Measurements from ENCODE around the gene ZNF618.

Gene ZNF618

DNA sequence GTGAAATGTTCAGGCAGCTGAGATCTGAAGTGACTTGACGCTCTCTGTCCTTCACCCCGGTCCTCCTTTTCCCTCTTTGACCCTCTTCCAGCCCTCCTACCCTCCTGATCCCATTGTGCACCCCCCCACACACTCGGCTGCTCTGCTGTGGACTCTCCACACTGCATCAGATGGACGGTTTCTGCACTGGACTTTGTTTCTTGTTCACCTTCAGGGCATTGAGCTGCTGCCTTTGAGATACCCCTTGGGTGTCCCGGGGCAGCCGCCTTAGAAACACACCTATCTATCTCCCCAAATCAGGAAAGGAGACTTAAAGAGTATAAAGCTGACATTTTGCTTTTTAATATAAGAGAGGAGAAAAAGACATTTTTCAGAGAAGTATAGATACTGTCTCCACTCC is 174.5 kb downstream of the ZNF618 start:
- TF ChIP-seq, protein P1, sequence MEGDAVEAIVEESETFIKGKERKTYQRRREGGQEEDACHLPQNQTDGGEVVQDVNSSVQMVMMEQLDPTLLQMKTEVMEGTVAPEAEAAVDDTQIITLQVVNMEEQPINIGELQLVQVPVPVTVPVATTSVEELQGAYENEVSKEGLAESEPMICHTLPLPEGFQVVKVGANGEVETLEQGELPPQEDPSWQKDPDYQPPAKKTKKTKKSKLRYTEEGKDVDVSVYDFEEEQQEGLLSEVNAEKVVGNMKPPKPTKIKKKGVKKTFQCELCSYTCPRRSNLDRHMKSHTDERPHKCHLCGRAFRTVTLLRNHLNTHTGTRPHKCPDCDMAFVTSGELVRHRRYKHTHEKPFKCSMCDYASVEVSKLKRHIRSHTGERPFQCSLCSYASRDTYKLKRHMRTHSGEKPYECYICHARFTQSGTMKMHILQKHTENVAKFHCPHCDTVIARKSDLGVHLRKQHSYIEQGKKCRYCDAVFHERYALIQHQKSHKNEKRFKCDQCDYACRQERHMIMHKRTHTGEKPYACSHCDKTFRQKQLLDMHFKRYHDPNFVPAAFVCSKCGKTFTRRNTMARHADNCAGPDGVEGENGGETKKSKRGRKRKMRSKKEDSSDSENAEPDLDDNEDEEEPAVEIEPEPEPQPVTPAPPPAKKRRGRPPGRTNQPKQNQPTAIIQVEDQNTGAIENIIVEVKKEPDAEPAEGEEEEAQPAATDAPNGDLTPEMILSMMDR (IDR thresholded peaks at IDR 0.05; ENCODE audit: low read depth, low read length, missing control alignments) = no peak
- DNase-seq (ENCODE audit: extremely low read depth, low read depth) = no peak
- no peak overlapping the region for H3K4me3 ChIP-seq (replicated peaks; ENCODE audit: low read depth, low read length)

DNA sequence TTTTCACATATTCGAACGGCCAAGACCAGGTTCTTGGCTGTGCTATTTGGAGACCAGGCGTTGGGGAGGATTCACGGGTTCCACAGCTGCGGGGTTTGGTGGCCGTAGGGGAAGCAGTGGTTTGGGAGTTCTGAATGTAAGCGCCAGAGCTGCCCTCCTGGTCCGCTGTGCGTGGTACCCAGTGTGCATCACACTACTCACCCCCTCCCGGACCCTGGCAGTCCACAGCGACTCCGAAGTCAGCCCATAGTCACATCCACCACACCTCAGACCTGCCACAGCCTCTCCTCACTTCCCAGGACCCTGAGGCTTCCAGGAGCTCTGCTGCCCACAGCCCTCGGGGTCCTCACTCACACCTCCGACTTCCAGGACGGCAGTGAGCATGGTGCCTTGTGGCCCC is 175.2 kb downstream of the ZNF618 start:
- TF ChIP-seq, protein P1 (IDR thresholded peaks at IDR 0.05; ENCODE audit: low read depth, low read length, missing control alignments) = no peak
- H3K4me3 ChIP-seq (replicated peaks; ENCODE audit: low read depth, low read length) = no peak overlapping the region
- no peak for DNase-seq (ENCODE audit: extremely low read depth, low read depth)

DNA sequence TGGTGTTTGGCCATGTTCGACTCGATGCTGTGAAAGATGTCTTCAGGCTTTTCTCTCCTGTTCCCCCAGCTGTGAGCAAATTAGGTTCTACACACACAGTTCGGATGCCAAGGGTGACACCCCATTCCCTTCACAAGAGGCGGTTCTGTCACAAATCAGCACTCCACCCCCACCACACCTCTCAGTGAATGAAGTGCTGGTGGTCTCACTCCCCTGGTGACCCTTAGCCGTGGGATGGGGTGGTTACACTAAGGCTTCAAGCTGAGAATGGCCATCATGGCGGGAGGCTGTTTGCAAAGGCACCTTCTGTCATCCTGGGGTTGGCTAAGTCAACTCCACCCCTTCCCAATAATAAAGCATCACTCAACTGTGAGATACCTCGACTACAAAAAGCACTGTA is 175.6 kb downstream of the ZNF618 start:
- no peak for DNase-seq (ENCODE audit: extremely low read depth, low read depth)
- TF ChIP-seq, protein P1 (IDR thresholded peaks at IDR 0.05; ENCODE audit: low read depth, low read length, missing control alignments) = no peak
- H3K4me3 ChIP-seq (replicated peaks; ENCODE audit: low read depth, low read length) = no peak overlapping the region

DNA sequence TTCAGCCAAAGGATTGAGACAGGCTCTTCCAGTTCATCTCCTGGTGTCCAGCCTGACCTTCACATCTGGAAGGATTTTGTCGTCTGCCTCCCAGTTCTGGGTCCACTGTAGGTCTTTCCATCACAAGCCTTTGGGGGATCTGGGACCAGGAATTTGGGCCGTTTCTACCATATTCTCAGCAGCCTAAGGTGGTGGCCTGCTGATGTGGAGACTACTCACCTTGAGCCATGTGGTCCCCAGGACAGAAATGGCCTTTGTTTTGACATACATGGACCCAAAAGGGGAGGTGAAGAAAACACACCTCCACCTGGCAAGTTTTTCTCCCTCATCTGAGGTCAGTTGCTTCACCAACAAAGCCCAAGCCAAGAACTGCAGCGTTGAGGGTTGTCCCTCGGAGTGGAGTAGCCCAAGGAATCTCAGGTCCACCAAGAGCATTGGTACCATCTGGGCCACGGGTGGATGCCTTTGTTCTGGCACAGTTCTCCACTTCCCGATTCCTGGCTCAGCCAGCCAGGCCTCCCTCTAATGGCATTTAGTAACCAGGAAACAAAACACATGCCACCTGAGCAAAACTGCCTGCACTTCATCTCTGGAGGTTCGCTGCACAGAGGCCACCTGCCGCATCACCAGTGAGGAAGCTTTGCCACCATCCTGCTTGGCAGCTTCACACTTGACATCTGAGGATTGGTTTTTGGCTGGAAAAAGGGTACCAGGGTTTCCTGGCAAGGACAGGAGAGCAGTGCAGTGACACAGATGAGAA is 177.3 kb downstream of the ZNF618 start:
- TF ChIP-seq, protein P1 (IDR thresholded peaks at IDR 0.05; ENCODE audit: low read depth, low read length, missing control alignments) = no peak
- DNase-seq (ENCODE audit: extremely low read depth, low read depth) = no peak
- no peak overlapping the region for H3K4me3 ChIP-seq (replicated peaks; ENCODE audit: low read depth, low read length)

DNA sequence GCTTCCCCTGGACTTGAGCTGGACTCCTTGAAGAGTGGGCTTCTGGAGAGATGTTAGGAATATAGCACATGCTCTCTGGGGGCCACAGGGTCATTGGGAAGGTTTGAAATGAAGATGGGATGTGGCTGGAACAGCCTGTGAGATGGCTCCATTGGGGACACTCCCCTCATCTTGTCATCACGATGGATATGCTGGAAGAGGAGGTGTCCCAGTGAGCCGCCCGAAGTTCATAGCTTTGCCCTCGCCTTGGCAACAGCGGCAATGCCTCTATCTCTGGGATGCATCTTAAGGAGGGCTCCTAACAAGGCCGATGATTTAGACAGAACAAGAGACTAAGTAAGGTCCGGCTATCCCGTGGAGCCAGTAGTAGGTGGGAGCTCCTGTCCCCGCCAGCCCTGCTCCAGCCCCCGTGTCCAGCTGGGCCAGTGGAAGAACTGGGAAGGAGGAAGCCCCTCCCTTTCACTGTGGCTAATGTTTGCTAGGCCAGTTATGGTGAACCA is 178.1 kb downstream of the ZNF618 start:
- TF ChIP-seq, protein P1 (IDR thresholded peaks at IDR 0.05; ENCODE audit: low read depth, low read length, missing control alignments) = no peak
- no peak overlapping the region for H3K4me3 ChIP-seq (replicated peaks; ENCODE audit: low read depth, low read length)
- no peak for DNase-seq (ENCODE audit: extremely low read depth, low read depth)

DNA sequence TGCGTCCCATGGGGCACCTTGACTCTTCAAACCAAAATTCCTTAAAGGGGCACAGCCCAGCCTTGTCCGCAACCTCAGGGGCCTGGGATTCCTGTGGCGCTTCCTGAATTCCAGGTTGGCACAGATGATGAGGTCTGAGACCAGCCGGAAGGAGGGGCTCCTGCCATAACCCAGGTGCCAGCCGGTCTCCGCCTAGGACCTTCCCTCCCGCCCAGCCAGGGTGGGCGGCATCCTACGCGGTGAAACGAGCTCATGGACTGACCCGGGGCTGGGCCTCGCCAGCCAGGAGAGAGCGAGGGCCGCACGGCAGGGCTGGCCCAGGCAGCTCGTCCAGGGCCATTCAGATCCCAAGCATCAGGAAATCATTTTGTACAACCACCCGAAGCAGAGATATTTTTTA is 179.0 kb downstream of the ZNF618 start:
- TF ChIP-seq, protein P1 (IDR thresholded peaks at IDR 0.05; ENCODE audit: low read depth, low read length, missing control alignments) = no peak
- no peak overlapping the region for H3K4me3 ChIP-seq (replicated peaks; ENCODE audit: low read depth, low read length)
- no peak for DNase-seq (ENCODE audit: extremely low read depth, low read depth)
